HFF-Myc (cell line): ENCODE data around the gene CMTM6.
"Not testable (repeated sequence)": the region's sequence is repeated elsewhere in the genome, so short reads cannot be mapped to it uniquely, and the experiment has no call there.

Experiments
- DNase-seq: peaks from one replicate; pipeline ENCODE4 v3.0.0-alpha.2; 2011; ENCODE audit warnings: low read depth; ENCODE audit errors: extremely low read depth
- H3K4me3 ChIP-seq: replicated peaks from 2 replicates; pipeline ENCODE4 v1.5.1; 2011; ENCODE audit warnings: low read depth, mild to moderate bottlenecking, control low read depth, low read length
- TF ChIP-seq, protein P1 (sequence below): IDR thresholded peaks from 2 replicates; pipeline ENCODE4 v1.5.1; 2012; ENCODE audit warnings: mild to moderate bottlenecking, low read depth, low read length, control low read depth; ENCODE audit errors: missing control alignments

CMTM6 gene

DNA sequence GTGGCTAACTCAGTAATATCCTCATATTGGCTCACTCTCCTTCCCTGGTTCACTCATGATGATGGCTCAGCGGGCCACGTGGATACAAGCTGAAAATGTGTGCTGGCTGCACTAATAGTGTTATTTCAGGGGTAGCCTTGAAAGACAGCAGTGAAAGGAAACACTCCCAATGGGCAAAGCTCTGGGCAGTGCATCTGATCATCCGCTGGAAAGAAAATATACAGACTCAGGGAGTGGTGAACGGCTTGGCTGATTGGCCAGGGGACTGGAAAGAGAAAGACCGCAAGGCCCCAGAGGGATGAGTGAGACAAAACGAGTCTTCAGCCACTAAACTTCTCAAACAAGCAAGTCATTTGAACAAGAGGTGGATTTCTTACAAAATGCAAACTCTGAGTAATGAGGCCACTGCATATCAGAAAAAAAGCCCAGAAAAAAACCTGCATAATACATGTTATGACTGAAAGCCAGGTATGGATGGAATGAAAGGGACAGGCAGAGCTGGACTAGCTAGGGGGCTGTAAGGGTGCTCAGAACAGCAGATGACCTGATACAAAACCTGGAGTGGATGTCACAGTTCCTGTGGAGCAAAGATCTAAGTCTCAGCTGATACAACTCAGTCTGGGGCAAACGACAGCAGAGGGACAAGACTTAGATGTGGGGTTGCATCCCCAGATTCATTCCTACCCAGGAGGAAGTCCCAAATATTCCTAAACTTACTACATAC, 33.3 kb downstream of the CMTM6 start:
- no peak for DNase-seq
- no peak overlapping the region for H3K4me3 ChIP-seq
- TF ChIP-seq, protein P1, sequence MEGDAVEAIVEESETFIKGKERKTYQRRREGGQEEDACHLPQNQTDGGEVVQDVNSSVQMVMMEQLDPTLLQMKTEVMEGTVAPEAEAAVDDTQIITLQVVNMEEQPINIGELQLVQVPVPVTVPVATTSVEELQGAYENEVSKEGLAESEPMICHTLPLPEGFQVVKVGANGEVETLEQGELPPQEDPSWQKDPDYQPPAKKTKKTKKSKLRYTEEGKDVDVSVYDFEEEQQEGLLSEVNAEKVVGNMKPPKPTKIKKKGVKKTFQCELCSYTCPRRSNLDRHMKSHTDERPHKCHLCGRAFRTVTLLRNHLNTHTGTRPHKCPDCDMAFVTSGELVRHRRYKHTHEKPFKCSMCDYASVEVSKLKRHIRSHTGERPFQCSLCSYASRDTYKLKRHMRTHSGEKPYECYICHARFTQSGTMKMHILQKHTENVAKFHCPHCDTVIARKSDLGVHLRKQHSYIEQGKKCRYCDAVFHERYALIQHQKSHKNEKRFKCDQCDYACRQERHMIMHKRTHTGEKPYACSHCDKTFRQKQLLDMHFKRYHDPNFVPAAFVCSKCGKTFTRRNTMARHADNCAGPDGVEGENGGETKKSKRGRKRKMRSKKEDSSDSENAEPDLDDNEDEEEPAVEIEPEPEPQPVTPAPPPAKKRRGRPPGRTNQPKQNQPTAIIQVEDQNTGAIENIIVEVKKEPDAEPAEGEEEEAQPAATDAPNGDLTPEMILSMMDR = no peak

DNA sequence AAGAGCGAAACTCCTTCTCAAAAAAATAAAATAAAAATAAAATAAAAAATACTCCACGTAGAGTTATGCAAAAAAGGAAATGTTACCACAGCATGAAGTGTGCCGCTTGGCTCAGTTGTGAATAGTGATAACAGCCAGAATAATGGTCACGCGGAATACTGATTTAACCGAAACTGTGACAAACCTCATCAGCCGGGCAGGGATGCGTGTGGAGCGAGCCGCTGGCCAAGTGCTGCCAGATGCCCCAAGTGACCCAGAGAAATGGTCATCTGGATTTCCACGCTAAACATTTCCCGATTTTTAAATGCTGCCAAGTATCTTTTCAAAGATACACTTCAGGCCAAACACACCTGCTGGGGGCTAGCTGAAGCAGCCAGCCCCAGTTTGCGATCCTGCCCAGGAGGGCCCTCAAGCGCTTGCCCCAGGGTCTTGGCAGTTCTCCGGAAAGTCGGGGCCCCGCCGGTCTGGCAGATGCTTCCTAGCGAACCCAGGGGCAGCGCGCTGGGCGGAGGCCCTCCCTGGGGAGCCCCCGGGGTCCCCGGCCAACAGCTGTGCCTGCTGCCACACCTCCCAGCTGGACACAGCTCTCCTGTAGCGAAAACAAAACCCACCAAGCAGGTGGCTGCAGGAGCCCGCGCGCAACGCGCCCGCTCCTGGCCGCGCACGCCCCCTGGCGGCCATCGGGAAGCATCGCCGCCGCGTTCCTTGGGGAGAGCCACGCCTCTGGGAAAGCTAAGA, 35.1 kb downstream of the CMTM6 start:
- TF ChIP-seq, protein P1 = peak; percentile 96
- H3K4me3 ChIP-seq = peak overlapping the region; percentile 19; the same call in 1 of the 2 replicates
- DNase-seq = peak; percentile 16

DNA sequence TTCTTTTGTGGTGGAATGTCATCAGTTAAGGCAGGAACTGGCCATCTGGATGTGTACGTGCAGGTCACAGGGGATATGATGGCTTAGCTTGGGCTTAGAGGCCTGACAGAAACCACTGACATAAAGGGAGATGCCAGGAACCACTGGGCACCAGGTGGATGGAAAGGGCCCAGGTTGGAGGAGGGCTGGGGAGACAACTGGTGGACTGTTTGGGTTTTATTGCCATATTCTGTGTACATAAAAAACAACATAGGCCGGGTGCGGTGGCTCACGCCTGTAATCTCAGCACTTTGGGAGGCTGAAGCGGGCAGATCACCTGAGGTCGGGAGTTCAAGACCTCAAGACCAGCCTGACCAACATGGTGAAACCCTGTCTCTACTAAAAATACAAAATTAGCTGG, 35.8 kb downstream of the CMTM6 start:
- not testable (repeated sequence) for DNase-seq, H3K4me3 ChIP-seq

DNA sequence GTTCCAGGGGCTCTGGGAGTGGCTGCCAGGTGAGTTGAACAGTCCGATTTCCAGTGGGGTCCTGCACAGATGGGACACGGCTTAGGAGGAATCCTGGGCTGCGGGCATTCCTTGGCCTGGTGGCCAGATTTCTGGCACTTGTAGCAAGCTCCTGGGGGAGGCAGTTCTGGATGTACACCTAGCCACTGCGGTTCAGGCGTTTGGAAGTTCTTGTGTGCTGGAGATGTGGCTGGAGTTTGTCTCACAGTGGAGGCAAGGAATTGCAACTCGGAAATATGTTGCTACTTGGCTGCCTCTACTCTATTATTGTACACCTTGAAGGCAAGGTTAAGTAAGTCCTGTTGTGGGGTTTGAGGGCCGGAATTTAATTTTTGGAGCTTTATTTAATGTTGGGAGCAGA, 37.9 kb downstream of the CMTM6 start:
- DNase-seq, H3K4me3 ChIP-seq: not testable (repeated sequence)

DNA sequence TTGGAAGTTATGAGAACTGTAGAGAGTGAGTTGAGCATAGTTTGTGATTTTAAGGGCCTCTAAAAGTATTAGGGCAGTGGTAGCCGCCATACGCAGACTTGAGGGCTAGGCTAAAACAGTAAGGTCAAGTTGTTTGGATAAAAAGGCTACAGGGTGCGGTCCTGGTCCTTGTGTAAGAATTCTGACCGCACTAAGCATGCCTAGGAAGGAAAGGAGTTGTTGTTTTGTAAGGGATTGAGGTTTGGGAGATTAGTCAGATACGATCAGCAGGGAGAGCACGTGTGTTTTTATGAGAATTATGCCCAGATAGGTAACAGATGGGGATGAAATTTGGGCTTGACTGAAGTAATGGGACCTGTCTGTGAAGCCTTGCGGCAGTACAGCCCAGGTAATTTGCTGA, 39.2 kb downstream of the CMTM6 start:
- not testable (repeated sequence) for DNase-seq, H3K4me3 ChIP-seq

DNA sequence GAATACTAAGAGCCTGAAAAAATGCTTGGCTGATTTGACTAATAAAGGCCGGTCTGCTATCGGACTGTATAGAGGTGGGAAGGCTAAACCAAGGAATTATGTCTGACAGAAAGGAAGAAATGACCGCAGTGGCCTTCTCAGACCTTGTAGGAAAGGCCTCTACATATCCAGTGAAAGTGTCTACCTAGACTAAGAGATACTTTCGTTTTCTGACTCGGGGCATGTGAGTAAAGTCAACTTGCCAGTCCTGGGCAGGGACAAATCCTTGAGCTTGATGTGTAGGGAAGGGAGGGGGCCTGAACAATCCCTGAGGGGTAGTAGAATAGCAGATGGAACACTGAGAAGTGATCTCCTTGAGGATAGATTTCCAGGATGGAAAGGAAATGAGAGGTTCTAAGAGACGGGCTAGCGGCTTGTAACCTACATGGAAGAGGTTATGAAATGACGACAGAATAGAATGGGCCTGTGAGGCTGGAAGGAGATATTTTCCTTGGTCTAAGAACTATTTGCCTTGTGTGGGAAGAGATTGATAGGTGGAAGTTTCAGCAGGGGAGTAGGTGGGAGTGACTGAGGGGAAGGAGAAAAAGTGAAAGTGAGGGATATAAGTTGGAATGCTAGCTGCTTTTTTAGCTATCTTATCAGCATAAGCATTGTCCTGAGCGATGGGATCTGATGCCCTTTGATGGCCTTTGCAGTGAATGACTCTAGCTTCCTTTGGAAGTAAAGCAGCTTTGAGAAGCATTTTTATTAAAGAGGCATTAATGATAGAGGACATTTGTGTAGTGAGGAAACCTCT, 40.3 kb downstream of the CMTM6 start:
- not testable (repeated sequence) for H3K4me3 ChIP-seq, DNase-seq

DNA sequence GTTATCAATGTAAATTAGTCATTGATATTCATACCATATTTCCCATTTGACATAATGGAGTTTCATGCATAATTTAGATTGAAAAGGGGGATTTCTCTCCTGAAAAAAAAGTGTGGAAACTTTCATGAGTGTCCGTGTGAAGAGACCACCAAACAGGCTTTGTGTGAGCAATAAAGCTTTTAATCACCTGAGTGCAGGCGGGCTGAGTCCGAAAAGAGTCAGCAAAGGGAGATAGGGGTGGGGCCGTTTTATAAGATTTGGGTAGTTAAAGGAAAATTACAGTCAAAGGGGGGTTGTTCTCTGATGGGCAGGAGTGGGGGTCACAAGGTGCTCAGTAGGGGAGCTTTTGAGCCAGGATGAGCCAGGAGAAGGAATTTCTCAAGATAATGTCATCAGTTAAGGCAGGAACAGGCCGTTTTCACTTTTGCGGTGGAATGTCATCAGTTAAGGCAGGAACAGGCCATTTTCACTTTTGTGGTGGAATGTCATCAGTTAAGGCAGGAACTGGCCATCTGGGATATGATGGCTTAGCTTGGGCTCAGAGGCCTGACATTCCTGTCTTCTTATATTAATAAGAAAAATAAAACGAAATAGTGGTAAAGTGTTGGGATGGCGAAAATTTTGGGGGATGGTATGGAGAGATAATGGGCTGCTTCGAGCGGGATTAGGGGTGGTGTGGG, 41.7 kb downstream of the CMTM6 start:
- not testable (repeated sequence) for DNase-seq, H3K4me3 ChIP-seq

DNA sequence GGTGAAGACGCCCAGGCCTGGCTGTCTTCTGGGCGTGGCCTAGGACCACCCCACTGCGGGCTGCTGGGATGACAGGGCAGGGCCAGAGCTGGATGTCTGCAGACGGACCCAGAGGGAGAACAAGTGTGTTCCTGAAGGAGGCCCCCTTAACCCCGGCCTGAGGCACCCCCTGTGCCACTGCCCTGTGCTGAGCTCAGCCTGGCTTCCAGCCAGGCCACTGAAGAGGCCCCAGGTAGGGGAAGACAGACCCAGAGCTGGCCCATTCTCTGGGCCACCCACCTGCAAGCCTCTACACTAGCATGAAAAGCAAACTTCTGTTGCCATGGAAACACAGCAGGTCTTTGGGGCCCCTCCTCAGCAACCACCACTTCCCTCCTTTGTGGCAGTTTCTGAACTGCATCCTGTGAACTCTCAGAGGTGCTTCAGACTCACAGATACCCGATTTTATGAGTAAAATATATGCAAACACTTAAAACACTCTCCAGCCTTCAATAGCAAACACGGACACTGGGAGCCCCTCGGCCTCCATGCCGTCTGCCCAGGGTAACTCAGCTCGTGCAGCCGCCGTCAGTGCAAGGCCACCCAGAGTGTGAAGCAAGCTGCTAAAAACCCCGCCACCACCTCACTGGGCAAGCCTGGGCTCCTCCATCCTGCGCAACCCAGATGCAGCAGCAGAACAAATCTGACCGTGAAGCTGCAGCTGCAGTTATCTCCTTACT, 42.5 kb downstream of the CMTM6 start:
- TF ChIP-seq, protein P1 = no peak
- no peak overlapping the region for H3K4me3 ChIP-seq
- DNase-seq = no peak

DNA sequence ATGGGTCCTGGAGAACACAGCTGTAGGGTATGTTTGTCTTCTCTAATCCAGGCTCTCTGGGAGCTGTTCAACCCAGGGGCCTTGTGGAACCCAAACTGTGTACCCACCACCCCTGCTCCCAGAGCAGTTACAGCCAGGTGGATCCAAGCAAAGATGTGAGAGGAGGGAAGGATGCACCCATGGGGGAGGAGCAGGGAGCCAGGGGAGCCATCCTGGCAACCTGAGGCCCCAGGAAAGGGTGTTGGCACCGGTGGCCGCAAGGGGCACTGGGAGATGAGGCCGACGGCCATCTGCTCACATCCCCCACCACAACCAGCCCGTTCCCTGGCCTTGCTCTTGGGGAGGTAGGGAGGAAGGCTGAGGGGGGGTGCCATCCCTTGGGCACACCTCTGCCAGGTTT, 43.2 kb downstream of the CMTM6 start:
- TF ChIP-seq, protein P1 = no peak
- no peak overlapping the region for H3K4me3 ChIP-seq
- DNase-seq = no peak
